Activated T-cell treated with anti-CD3 and anti-CD28 coated beads for 48 hours (primary cell): ENCODE data around the gene PTPRB.
A peak's percentile ranks its signal among the peaks of the same experiment; 100 is the strongest.

Source experiments
- DNase-seq: peaks from one replicate; pipeline ENCODE4 v3.0.0-alpha.2; 2020; ENCODE audit warnings: low read depth

The PTPRB gene

DNA sequence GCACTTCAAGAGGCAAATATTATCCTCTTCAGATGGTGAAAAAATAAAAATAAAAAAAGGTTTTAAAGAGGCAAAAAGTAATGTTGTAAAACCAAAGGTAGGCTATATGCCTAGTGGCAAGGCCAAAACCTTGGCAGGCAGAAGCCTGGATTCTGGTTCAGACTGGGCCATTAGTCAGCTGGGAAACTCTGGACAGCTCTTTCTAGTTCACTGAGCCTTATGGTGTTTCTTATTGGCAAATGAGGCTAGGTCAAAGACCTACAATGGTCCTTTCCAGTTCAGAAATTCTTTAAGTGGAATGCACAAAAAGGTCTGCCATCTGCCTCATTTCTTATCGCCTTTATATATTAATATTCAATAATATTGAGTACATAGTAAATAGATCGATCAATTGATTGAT lies 44.6 kb downstream of the PTPRB start:
- no peak for DNase-seq

DNA sequence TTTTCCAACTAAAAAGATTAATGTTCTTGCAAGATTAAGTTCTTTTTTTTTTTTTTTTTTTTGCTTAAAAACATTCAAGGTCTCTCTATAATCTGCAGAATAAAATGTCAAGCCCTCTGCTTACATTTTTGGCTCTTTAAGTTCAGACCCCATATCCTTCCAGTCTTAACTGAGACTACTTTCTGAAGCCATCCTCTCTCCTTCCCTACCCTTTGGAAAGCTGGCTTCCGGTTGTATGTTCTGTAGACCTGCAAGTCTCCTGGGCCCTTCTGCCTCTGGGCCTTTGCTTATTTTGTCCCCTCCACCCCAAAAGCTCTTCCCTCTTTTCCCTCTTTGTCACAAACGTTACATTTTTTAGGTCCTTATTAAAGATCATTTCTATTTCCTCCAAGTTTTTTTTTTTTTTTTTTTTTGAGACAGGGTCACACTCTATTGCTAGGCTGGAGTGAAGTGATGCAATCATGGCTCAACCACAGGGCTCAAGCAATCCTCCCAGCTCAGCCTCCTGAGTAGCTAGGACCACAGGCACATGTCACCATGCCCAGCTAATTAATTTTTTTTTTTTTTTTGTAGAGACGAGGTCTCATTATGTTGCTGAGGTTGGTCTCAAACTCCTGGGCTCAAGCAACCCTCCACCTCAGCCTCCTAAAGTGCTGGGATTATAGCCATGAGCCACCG lies 46.5 kb downstream of the PTPRB start:
- DNase-seq, result no peak

DNA sequence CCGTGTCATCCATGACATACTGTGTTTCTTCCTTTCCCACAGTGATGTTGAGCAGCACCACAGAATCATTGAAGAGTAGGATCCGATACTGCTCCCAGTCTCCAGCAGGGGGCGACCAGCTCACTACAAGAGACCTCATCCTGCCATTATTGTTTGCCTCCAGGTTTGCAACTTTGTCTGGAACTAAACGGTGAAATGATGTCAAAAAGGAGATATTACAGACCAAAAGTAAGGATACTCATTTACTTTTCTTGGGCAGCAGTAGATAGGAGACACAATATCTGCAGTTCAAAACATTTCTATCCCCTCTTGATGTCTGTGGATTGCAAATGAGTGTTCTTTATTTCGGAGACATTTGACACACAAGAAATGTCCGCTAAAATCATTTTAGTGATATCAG lies 47.2 kb downstream of the PTPRB start:
- peak; percentile 32 for DNase-seq

DNA sequence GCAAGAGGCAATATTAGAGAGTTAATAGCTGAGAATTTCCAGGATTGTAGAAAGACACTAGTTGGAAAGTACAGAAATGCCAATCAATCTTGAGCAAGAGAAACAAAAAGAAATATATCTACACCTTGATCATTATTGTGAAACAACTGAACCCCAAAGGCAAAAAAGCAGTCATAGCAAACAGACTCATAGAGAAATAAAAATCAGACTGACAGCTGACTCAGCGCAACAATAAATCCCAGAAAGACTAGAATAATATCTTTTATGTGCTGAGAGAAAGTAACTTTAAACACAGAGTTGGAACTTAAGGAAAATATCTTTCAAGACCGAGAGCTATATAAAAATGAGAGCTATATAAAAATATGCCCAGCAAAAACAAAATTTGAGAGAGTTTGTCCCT lies 52.9 kb downstream of the PTPRB start:
- DNase-seq, result no peak

DNA sequence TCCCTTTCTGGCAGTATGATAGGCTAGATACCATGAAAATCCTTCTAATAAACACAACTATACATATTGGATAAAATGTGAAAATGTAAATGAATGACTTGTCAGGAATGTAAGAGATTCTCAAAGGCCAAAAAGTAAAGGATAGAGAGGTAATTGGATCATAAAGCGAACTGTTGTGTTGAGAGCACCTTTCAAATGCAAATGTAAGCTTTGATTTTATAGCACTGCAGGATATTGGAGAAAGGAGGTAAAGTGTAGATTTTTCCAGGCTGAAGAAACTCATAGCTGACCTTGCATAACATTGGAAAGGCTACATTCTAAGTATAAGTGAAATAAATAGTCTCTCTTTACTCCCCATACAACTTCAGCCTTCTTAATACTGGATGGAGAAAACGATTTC lies 54.0 kb downstream of the PTPRB start:
- no peak for DNase-seq

DNA sequence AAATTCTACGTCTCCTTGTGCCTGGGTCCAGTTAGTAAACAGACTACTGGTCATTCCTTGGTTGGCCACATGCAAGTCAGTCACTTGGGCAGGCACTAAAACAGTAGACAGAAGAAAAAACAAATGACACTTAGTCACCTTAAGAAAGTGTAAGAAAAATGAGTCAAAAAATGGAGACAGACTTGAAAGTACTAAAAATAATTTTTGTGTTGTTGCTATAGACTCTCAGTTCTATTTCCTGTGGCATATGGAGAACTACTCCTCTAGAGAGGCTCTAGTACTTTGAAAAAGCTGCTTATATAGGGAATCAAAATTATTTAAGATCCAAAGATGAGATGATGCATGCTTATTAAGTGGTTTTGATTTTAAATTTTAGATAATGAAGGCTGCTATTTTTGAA lies 56.0 kb downstream of the PTPRB start:
- no peak for DNase-seq

DNA sequence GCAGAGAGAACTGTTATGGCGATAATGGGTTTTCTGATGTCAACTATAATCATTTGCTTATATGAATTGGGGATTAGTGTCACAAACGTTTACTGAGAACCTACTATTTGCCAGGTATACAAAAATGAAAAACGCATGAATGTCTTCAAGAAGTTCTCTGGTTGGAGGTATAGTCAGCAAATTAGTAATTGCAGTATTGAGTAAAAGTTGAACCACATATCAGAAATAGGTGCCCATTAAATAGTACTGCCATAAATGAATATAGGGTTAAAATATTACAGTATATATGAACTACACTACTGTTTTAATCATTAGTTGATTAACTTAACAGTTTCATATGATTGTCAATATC lies 60.0 kb downstream of the PTPRB start:
- DNase-seq, result no peak

DNA sequence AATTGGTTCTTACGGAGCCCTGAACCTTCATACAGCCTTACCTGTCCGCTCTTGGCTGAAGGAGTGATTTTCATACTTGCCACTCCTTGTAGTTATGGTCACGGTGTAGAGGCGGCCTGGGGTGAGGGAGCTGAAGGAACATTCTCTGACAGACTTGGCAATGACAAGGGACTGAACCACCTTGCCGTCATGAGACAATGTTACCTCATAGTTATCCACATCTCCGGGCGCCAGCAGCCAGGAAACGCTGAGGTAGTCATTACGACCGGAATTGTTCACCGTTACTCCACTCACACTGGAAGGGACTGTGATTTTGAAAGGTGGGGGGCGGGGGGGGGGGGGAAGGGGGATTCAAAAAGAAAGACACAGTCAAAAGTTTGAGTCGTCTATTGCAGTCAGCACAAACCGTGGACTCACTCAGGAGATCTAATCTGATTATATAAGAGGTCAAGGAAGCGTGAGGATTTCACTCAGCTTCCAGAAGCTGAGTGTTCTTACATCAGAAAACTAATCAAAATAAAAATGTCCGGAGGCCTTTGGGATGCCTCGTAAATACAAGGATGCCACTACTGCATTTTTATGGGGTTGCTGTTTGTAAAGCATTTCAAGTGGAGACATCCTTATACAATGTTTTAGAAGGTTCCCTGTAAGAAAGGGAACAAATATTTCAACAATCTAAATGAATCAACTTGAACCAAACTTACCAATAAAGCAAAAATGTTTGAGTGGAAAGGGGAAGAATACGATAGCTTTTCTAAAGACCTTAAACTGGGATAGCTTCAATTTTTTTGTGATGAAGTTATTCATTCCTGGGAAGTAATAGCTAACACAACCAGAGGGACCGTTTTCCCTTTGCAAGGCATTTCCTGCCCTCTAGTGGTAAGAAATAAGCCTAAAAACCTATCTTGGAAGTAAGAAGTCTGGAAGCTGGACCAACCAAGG lies 60.6 kb downstream of the PTPRB start:
- no peak for DNase-seq

DNA sequence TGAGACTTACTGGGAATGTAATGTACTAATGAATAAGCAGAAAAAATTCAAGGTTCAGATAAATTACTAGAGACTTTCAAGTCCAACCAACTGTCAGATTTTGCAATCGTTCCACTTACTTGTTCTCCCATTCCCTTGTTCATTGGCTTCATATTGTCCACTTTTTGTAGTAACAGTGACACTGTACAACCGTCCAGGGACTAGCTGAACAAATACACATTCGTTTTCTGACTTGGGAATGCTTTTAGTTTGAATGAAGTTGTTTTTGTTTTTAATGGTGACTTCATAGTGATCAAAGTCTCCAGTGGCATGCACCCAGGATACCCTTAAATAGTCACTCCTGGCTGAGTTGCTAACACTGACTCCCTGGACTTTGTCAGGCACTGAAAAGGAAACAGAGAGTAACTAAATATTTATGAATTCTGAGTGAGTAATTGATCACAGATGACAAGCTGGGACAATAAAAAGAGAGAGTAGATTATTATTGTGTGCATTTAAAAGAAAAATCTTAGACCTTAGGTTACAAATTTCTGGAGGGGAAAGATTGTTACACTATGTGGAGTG lies 65.4 kb downstream of the PTPRB start:
- no peak for DNase-seq

DNA sequence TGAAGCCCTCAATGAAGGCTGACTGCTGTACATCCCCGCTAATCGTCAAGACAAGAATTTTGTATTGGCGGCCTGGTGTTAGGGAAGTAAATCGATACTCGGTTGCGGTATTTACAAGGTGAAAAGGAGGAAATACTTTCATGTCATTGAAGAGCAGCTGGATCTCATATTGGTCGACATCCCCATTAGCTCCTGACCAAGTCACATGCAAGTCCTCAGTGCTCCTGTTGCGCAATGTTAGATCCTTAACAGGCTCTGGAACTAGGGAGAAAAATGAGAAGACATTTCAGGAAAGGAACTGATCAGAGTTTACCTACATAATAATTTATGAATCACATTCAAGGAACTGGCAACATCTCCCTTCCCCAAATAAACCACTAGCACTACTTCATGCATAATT lies 66.2 kb downstream of the PTPRB start:
- DNase-seq, result no peak

DNA sequence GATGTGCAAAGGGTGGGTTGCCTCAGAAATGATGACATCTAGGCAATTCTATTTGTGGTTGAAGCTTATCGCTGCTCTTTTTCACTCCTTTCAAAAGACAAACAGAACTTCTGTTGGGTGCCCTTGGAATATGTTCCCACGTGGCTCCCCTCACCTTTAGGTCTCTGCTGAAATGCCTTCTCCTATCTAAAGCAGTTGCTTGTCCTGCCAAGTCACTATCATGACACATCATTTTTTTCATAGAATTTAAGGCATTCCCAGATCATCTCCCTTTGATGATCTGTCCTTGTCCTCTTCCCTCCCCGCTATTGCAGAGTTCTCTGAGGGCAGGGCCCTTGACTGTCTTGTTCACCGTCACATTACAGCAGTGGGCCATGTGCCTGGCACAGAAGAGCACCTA lies 75.7 kb downstream of the PTPRB start:
- DNase-seq, result no peak

DNA sequence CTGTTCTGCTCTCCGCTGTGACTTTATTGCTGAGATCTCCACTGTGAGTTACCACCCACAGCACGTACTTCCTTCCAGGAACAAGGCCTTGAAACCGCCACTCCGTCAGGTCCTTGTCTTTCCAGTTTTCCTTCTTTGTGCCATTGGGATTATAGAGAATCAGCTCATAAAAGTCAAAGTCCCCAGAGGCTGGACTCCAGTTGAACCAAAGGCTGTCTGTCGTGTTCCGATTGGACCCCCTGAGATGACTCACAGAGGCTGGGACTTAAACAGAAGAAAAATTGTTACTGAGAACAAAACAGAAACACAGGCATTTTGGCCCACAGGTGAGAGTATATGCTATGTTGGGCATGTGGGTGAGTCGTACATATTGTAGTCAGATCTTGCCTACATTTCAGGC lies 76.6 kb downstream of the PTPRB start:
- DNase-seq, result no peak

DNA sequence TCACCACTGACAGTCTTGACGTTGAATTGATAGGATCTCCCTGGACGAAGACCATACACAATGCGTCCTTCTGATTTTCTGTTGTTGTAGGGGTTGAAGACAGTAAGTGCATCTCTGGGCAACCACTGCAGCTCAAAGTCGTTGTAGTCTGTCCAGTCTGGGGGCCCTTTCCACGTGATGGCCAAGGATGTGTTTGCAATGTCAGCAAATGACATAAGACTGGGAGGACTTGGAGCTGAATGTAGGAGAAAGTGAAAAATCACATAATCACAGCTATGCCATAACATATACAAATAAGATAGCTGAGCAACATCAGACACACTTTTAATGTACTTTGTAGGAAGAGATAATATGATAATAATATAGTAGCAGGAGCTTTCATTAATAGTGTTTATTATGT lies 77.8 kb downstream of the PTPRB start:
- no peak for DNase-seq

DNA sequence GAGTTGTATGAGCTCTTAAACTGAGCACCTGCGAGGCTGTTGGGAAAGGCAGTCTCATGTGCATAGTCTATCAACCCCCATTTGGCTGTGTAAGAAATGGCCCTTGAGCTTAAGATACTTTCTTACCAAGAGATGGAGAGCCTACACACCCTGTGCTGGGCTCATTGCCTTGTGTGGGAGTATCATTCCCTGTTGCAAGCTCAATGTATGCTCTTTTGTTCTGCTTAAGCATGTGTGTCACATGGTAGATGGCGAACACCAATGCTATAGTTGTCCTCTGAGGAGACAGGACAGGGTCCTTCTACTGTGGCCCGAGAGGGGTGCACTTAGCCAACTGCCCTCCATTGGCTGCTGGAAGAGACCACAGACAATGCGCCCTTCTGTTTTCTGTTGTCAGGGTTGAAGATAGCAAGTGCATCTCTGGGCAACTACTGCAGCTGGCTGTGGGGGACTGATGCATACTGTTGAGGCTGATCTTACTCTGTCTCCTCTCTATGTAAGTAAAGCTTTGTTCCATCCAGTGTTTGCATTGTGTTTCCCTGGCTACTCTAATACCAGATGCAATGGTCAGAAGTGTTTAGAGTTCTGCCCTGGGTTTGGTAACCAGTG lies 79.5 kb downstream of the PTPRB start:
- DNase-seq, result no peak

DNA sequence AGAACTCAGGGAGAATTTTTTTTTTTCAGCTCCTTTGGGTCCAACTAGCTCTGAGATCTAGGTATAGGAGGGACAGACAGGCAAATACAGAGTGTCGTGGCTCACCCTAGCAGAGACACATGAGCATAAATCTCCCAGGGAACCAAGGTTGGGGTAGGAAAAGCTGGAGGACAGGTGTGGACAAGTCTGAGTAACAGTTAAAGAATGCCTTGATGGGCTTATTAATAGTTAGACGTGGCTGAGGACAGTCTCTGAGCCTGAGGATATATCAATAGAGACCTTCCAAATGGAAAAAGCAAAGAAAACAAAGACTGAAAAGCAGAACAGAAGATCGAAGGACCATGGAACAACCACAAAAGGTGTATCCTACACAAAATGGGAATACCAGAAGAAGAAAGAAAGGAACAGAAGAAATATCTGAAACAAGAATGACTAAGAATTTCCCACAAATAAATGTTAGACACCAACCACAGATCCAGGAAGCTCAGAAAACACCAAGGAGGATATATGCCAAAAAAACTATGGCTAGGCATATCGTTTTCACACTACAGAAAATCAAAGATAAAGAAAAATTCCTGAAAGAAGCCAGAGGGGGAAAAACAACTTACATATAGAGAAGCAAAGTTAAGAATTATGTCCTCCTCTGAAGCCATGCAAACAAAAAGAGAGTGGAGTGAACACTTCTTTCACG lies 80.9 kb downstream of the PTPRB start:
- DNase-seq, result no peak

DNA sequence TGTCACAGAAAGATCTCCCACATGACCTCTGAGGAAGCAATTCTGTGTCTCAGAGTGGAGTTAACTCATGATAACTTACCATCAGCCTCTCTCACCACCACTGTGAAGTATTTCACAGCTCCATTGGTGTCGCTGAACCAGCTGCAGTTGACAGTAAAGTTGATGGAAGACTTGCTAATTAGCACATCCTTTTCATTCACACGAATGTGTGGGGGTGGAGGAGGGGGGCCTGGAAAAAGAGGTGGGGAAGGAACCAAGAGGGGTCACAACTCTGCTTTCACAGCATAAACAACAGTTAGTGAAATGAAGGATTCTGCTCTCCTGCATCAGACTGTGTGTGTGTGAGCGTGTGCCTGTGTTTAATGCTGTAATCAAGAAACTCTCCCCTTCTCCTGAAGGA lies 82.1 kb downstream of the PTPRB start:
- no peak for DNase-seq

DNA sequence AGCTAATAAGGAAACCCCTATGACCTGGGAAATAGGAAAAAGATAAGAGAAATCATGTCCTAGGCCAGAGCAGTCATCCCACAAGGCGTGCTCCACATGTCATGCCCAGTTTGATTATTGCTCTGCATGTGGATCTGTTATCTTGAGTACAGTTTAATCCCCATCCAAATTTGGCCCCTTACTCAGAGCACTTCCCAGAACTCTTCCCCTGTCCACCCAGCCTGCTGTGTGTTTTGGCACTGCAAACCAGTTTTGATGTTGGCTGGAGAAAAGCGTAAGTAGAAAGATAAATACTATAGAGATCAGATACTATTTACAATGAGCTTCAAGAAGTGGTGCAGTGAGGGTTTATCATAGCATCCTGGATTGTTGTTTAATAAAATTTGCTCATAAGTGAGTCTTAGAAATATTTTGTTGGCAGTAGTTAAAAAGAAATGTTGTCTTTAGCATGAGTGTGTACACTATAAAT lies 83.8 kb downstream of the PTPRB start:
- DNase-seq, result no peak

DNA sequence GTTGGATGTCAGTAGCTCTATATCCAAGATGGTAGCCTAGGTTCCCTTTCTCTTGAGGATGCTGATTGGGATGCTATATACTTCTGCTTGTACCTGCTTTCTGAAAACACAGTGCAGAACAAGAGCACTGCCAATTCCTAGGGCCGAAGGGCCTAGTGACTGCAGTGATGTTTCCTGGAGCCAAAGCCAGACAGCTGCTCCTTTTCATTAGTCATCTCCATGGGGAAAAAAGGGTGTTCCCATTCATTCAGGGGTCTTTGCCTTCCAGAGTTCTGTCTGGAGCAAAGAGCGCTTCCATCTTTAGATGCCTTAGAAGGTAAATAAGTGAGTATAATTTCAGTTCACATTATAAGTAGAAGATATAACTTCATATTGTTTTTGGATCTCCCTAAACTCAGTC lies 85.5 kb downstream of the PTPRB start:
- DNase-seq, result no peak

DNA sequence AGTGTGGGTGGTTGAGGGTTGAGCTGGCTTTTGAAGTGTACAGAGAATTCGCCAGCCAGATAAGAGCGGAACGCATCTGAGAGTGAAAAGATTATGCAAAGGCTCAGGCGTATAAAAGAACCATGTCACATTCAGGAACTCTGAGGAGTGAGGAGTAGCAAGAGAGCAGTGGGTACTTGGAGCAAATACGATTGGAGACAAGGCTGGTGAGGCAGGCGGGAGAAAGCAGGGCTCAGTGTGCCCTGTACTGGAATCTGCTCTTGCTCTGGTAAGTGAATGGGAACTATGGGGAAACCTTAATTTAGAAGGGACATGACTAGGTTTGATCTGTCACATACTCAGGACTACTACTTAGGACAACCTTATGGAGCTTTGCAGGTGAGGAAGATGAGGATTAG lies 87.0 kb downstream of the PTPRB start:
- DNase-seq, result no peak

DNA sequence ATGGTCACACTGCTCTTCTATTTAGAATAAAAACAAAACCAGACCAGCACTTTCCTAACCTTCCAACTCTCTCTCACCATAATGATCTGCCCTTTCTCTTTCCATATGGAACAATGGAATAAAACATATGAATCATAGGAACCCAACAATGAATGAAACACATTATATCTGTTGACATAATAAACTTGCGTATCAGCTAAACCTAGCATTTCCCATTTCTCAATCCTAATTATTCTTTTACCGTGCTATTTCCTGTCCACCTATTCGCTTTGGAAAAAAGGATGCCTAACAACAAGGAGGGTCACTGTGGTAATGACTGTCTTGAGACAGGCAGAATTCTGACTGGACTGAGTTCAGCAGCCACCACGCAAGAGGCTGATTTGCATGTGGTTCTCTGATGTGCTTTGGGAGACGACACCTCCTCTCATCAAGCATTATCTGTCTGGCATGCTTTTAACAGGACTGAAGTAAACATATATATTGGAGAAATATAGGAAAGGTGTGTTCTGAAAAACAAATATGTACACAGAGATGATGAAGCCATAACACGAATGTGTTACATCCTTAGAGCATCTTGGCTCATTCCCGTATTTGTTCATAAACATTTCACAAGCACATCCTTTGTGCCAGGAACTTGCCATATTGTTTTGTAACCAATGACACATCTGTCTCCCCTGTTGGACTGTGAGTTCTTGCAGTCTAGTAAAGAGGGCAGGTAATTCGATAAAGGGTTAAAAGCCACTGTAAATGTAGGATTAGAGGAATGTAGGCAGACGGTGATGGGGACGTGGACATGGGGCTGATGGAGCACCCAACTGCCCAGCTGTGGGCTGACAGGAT lies 87.7 kb downstream of the PTPRB start:
- no peak for DNase-seq

DNA sequence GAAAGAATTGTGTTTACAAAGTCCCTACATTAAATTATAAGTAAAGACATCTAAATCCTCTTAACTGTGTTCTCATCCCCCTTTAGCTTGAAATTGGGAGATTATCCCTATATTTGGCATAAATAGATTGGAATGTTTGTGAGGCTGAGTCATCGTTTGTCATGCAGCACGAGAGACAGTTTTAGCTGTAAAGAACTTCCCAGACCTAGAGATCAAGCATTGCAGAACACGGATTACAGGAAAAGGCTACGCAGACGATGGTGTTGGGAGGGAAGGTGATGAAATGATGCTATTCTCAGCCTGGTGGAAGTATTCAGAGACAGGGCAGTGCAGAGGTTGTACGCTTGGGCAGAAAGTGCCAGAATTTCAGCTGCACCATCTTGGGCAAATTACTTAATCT lies 93.8 kb downstream of the PTPRB start:
- DNase-seq, result no peak
